Measurements from ENCODE around the gene MORN3.

MORN3 gene

GRCh38 chr12:121620333-121620891 is 49.0 kb downstream of the MORN3 start:
- no peak for DNase-seq (ENCODE audit: low read depth)
- no peak overlapping the region for H3K4me3 ChIP-seq (ENCODE audit: low read depth, low read length)
- no peak for TF ChIP-seq CTCF (IDR thresholded peaks at IDR 0.05; ENCODE audit: control insufficient read depth, extremely low read depth, insufficient read depth)

- no peak for TF ChIP-seq CTCF (IDR thresholded peaks at IDR 0.05; ENCODE audit: control insufficient read depth, extremely low read depth, insufficient read depth)
- no peak for DNase-seq (ENCODE audit: low read depth)
- no peak overlapping the region for H3K4me3 ChIP-seq (ENCODE audit: low read depth, low read length)
Observed at GRCh38 chr12:121618659-121619233, 50.7 kb downstream of the MORN3 start.

GRCh38 chr12:121614872-121615467 is 54.5 kb downstream of the MORN3 start:
- DNase-seq (ENCODE audit: low read depth), result no peak
- no peak overlapping the region for H3K4me3 ChIP-seq (ENCODE audit: low read depth, low read length)
- no peak for TF ChIP-seq CTCF (IDR thresholded peaks at IDR 0.05; ENCODE audit: control insufficient read depth, extremely low read depth, insufficient read depth)

- H3K4me3 ChIP-seq (ENCODE audit: low read depth, low read length), result no peak overlapping the region
- DNase-seq (ENCODE audit: low read depth), result no peak
- no peak for TF ChIP-seq CTCF (IDR thresholded peaks at IDR 0.05; ENCODE audit: control insufficient read depth, extremely low read depth, insufficient read depth)
Observed at GRCh38 chr12:121613462-121613861, 56.0 kb downstream of the MORN3 start.

GRCh38 chr12:121611306-121611705 is 58.1 kb downstream of the MORN3 start:
- DNase-seq (ENCODE audit: low read depth), result no peak
- H3K4me3 ChIP-seq (ENCODE audit: low read depth, low read length), result no peak overlapping the region

GRCh38 chr12:121610239-121611149 is 59.0 kb downstream of the MORN3 start:
- TF ChIP-seq CTCF (IDR thresholded peaks at IDR 0.05; ENCODE audit: control insufficient read depth, extremely low read depth, insufficient read depth), result no peak
- no peak overlapping the region for H3K4me3 ChIP-seq (ENCODE audit: low read depth, low read length)
- DNase-seq (ENCODE audit: low read depth), result peak; percentile 17

More at GRCh38 chr12:121611306-121611705, 58.1 kb downstream of the MORN3 start:
- TF ChIP-seq CTCF (IDR thresholded peaks at IDR 0.05; ENCODE audit: control insufficient read depth, extremely low read depth, insufficient read depth), result no peak

Measured in LNCaP clone FGC (cell line).